Astrocyte of the cerebellum (primary cell): ENCODE data around the gene PHF12.
A peak's percentile ranks its signal among the peaks of the same experiment; 100 is the strongest.

Experiments
- DNase-seq: peaks from one replicate; pipeline ENCODE4 v3.0.0-alpha.2; 2011; ENCODE audit warnings: low read depth
- H3K4me3 ChIP-seq: 2 replicates; pipeline ENCODE4 v1.5.1; 2011; ENCODE audit warnings: mild to moderate bottlenecking, low read depth, low read length, moderate library complexity
- CTCF ChIP-seq: IDR thresholded peaks from 2 replicates; pipeline ENCODE4 v1.5.1; 2012; ENCODE audit warnings: low read length, low read depth, moderate library complexity, mild to moderate bottlenecking; ENCODE audit errors: missing control alignments
- in situ Hi-C: cut with HindIII; loops from 2 replicates; pipeline ENCODE4 v1.10.0; 2017; ENCODE audit warnings: low sequenced_read_pairs

Gene PHF12

GRCh38 chr17:28900986-28901726, 50.2 kb downstream of the PHF12 start:
- DNase-seq = no peak
- in situ Hi-C loops = no loop called here
- TF ChIP-seq CTCF = no peak
- H3K4me3 ChIP-seq = no peak overlapping the region

- in situ Hi-C loops = no loop called here
- no peak for DNase-seq
- TF ChIP-seq CTCF = no peak
- no peak overlapping the region for H3K4me3 ChIP-seq
Measured at GRCh38 chr17:28899212-28899815, 52.0 kb downstream of the PHF12 start.

GRCh38 chr17:28898527-28898955, 52.8 kb downstream of the PHF12 start:
- H3K4me3 ChIP-seq = no peak overlapping the region
- no peak for TF ChIP-seq CTCF
- in situ Hi-C loops = no loop called here
- DNase-seq = no peak

DNA sequence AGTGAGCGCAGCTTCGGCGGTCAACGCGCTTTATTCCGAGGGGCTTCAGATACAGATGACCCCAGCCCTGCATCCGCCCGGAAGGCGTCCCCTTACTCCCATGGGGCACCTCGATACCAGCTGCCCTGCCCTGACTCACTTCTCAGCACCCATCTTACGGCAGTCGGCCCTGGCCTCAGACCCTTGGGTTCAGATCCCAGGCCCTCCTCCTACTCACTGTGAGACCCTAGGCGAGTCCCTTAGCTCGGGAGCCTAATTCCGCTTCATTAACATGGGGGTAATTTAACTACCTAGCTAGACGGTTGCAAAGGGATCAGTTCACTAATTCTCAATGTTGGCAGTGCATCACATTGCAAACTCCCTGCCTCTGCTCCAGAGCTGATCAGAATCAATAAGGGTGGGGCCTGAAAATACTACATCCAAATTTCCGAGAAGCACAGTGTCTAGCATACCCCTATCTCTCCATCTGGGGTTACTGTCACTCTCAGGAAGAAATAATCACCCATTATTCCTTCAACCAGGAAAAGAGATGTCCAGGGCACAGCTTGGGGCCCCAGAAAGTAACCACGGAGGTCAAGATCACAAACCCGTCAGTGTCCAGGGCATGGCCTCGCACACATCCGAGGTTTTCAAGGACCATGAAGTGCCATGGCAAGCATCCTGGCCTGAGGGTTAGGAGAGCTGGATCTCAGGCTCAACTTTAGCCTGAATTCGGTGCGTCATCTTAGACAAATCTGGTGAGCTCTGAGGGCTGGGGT, 53.4 kb downstream of the PHF12 start:
- in situ Hi-C loops = no loop called here
- no peak for TF ChIP-seq CTCF
- DNase-seq = no peak
- H3K4me3 ChIP-seq = peak overlapping the region; percentile 76

- no peak for DNase-seq
- TF ChIP-seq CTCF = peak; percentile 0
- in situ Hi-C loops = no loop called here
- H3K4me3 ChIP-seq = peak within 1 kb of the TSS; percentile 76
Measured at GRCh38 chr17:28896884-28897768, 54.2 kb downstream of the PHF12 start, which contains the start of gene FLOT2. TSS of gene FLOT2 (minus strand) at chr17:28897733. CDS start at chr17:28897574, 159 bp downstream.

- no peak for DNase-seq
- in situ Hi-C loops = no loop called here
- TF ChIP-seq CTCF = no peak
- H3K4me3 ChIP-seq = peak overlapping the region; percentile 76
Measured at GRCh38 chr17:28896491-28896883, 54.8 kb downstream of the PHF12 start.
